Activated naive CD4-positive, alpha-beta T cell treated with anti-CD3 and anti-CD28 coated beads for 36 hours (primary cell): Measurements from ENCODE around the gene GABRB1. TPM values are rescaled to one million over a fixed set of nuclear protein-coding genes. Genes with fewer than 3 reads are reported as not detected.

ENCODE experiments used
- CTCF ChIA-PET: fragments of 350-600 bp; sonication (Branson Sonifier 250); formaldehyde crosslinking; loops from one replicate; lab custom pipeline; 2021; ENCODE audit warnings: antibody characterized with exemption; lab: Charles Lee
- DNase-seq: peaks from one replicate; pipeline ENCODE4 v3.0.0-alpha.2; 2020
- H3K27ac Mint-ChIP-seq: one replicate; pipeline ENCODE4 v1.8.0; 2021; ENCODE audit warnings: mild to moderate bottlenecking, mixed read lengths
- H3K27me3 Mint-ChIP-seq: one replicate; pipeline ENCODE4 v1.8.0; 2021; ENCODE audit warnings: low read depth, mixed read lengths
- H3K36me3 Mint-ChIP-seq: one replicate; pipeline ENCODE4 v1.8.0; 2021; ENCODE audit warnings: low read depth, mixed read lengths
- H3K4me1 Mint-ChIP-seq: one replicate; pipeline ENCODE4 v1.8.0; 2021; ENCODE audit warnings: low read depth, mixed read lengths
- H3K4me3 Mint-ChIP-seq: one replicate; pipeline ENCODE4 v1.8.0; 2021; ENCODE audit warnings: mild to moderate bottlenecking, moderate library complexity, mixed read lengths
- H3K9me3 Mint-ChIP-seq: one replicate; pipeline ENCODE4 v1.8.0; 2021; ENCODE audit warnings: mixed read lengths
- intact Hi-C: fragments of 100-400 bp; cut with micrococcal nuclease; formaldehyde crosslinking; loops from one replicate; pipeline ENCODE4 v1.15.1; 2023
- total RNA-seq, 2 experiments: library from RNA; stranded (reverse); gene quantifications; one replicate each; pipeline ENCODE4 v1.2.3, GENCODE V29; 2021

Gene GABRB1
- total RNA-seq, 2 experiments from 2014 or later: not detected

- Mint-ChIP-seq H3K4me3 (no peak overlapping the region), H3K27me3 (peaks cover 2% of the 10 kb centered on the region), H3K9me3 (no peaks in the 10 kb centered on the region), H3K36me3 (no peaks in the 10 kb centered on the region), H3K4me1 (no peaks in the 10 kb centered on the region), H3K27ac (no peak overlapping the region)
- intact Hi-C loops: no loop called here
- CTCF ChIA-PET: no interaction called here
- DNase-seq: no peak
These were observed 164.3 kb downstream of the GABRB1 start for GRCh38 chr4:47195706-47196105.

GRCh38 chr4:47198791-47199190 lies 167.4 kb downstream of the GABRB1 start:
- CTCF ChIA-PET: no interaction called here
- Mint-ChIP-seq H3K4me3 (no peak overlapping the region), H3K27ac (no peak overlapping the region), H3K4me1 (no peaks in the 10 kb centered on the region), H3K27me3 (peaks cover 5% of the 10 kb centered on the region), H3K36me3 (no peaks in the 10 kb centered on the region), H3K9me3 (no peaks in the 10 kb centered on the region)
- intact Hi-C loops: no loop called here
- no peak for DNase-seq

- Mint-ChIP-seq H3K27me3 (peaks cover 9% of the 10 kb centered on the region), H3K27ac (no peak overlapping the region), H3K36me3 (no peaks in the 10 kb centered on the region), H3K4me1 (no peaks in the 10 kb centered on the region), H3K9me3 (no peaks in the 10 kb centered on the region), H3K4me3 (no peak overlapping the region)
- no peak for DNase-seq
- CTCF ChIA-PET: no interaction called here
- intact Hi-C loops: no loop called here
These were observed 172.2 kb downstream of the GABRB1 start for GRCh38 chr4:47203593-47203992.

- Mint-ChIP-seq H3K4me1 (no peaks in the 10 kb centered on the region), H3K27me3 (peaks cover 9% of the 10 kb centered on the region), H3K9me3 (no peaks in the 10 kb centered on the region), H3K36me3 (no peaks in the 10 kb centered on the region), H3K4me3 (no peak overlapping the region), H3K27ac (no peak overlapping the region)
- CTCF ChIA-PET: no interaction called here
- intact Hi-C loops: no loop called here
- no peak for DNase-seq
These were observed 176.2 kb downstream of the GABRB1 start for GRCh38 chr4:47207555-47207954.

- H3K27me3 Mint-ChIP-seq: no peaks in the 10 kb centered on the region
- no peaks in the 10 kb centered on the region for H3K9me3 Mint-ChIP-seq
- no peak overlapping the region for H3K27ac Mint-ChIP-seq
- H3K36me3 Mint-ChIP-seq: no peaks in the 10 kb centered on the region
- intact Hi-C loops: no loop called here
- CTCF ChIA-PET: no interaction called here
- no peak for DNase-seq
- H3K4me1 Mint-ChIP-seq: no peaks in the 10 kb centered on the region
- H3K4me3 Mint-ChIP-seq: no peak overlapping the region
These were observed 178.5 kb downstream of the GABRB1 start for GRCh38 chr4:47209833-47210232.

GRCh38 chr4:47210828-47211227 lies 179.5 kb downstream of the GABRB1 start:
- Mint-ChIP-seq H3K36me3 (no peaks in the 10 kb centered on the region), H3K4me3 (no peak overlapping the region), H3K27ac (no peak overlapping the region), H3K27me3 (no peaks in the 10 kb centered on the region), H3K4me1 (no peaks in the 10 kb centered on the region), H3K9me3 (no peaks in the 10 kb centered on the region)
- CTCF ChIA-PET: interaction anchor here (1.0 kb wide), 1 partner anchor 88 kb away, joined by 3 read pairs; no protein-coding TSS in a partner anchor
- no peak for DNase-seq
- intact Hi-C loops: no loop called here

GRCh38 chr4:47213106-47213505 lies 181.7 kb downstream of the GABRB1 start:
- intact Hi-C loops: no loop called here
- Mint-ChIP-seq H3K4me1 (no peaks in the 10 kb centered on the region), H3K4me3 (no peak overlapping the region), H3K36me3 (no peaks in the 10 kb centered on the region), H3K9me3 (no peaks in the 10 kb centered on the region), H3K27ac (no peak overlapping the region), H3K27me3 (no peaks in the 10 kb centered on the region)
- CTCF ChIA-PET: no interaction called here
- no peak for DNase-seq

- no peaks in the 10 kb centered on the region for H3K27me3 Mint-ChIP-seq
- no peaks in the 10 kb centered on the region for H3K36me3 Mint-ChIP-seq
- no peaks in the 10 kb centered on the region for H3K4me1 Mint-ChIP-seq
- DNase-seq: no peak
- H3K27ac Mint-ChIP-seq: no peak overlapping the region
- CTCF ChIA-PET: no interaction called here
- intact Hi-C loops: no loop called here
- H3K9me3 Mint-ChIP-seq: no peaks in the 10 kb centered on the region
- no peak overlapping the region for H3K4me3 Mint-ChIP-seq
These were observed 182.2 kb downstream of the GABRB1 start for GRCh38 chr4:47213539-47213938.

- H3K27ac Mint-ChIP-seq: no peak overlapping the region
- intact Hi-C loops: no loop called here
- no peaks in the 10 kb centered on the region for H3K9me3 Mint-ChIP-seq
- no peaks in the 10 kb centered on the region for H3K36me3 Mint-ChIP-seq
- H3K27me3 Mint-ChIP-seq: no peaks in the 10 kb centered on the region
- H3K4me3 Mint-ChIP-seq: no peak overlapping the region
- no peaks in the 10 kb centered on the region for H3K4me1 Mint-ChIP-seq
- CTCF ChIA-PET: no interaction called here
- DNase-seq: no peak
These were observed 182.6 kb downstream of the GABRB1 start for GRCh38 chr4:47213971-47214370.

GRCh38 chr4:47215759-47216158 lies 184.4 kb downstream of the GABRB1 start:
- no peak overlapping the region for H3K4me3 Mint-ChIP-seq
- H3K27ac Mint-ChIP-seq: no peak overlapping the region
- no peaks in the 10 kb centered on the region for H3K27me3 Mint-ChIP-seq
- no peaks in the 10 kb centered on the region for H3K36me3 Mint-ChIP-seq
- DNase-seq: no peak
- H3K4me1 Mint-ChIP-seq: no peaks in the 10 kb centered on the region
- CTCF ChIA-PET: no interaction called here
- intact Hi-C loops: no loop called here
- H3K9me3 Mint-ChIP-seq: no peaks in the 10 kb centered on the region

GRCh38 chr4:47217291-47217690 lies 185.9 kb downstream of the GABRB1 start:
- CTCF ChIA-PET: interaction anchor here (0.6 kb wide), 1 partner anchor 94 kb away, joined by 3 read pairs; no protein-coding TSS in a partner anchor
- H3K4me3 Mint-ChIP-seq: no peak overlapping the region
- no peaks in the 10 kb centered on the region for H3K4me1 Mint-ChIP-seq
- H3K36me3 Mint-ChIP-seq: no peaks in the 10 kb centered on the region
- H3K27ac Mint-ChIP-seq: no peak overlapping the region
- no peaks in the 10 kb centered on the region for H3K9me3 Mint-ChIP-seq
- intact Hi-C loops: no loop called here
- no peak for DNase-seq
- no peaks in the 10 kb centered on the region for H3K27me3 Mint-ChIP-seq

GRCh38 chr4:47217884-47218283 lies 186.5 kb downstream of the GABRB1 start:
- Mint-ChIP-seq H3K9me3 (no peaks in the 10 kb centered on the region), H3K36me3 (no peaks in the 10 kb centered on the region), H3K27ac (no peak overlapping the region), H3K4me1 (no peaks in the 10 kb centered on the region), H3K27me3 (no peaks in the 10 kb centered on the region), H3K4me3 (no peak overlapping the region)
- CTCF ChIA-PET: no interaction called here
- DNase-seq: no peak
- intact Hi-C loops: no loop called here

- H3K4me1 Mint-ChIP-seq: no peaks in the 10 kb centered on the region
- no peak overlapping the region for H3K27ac Mint-ChIP-seq
- intact Hi-C loops: no loop called here
- H3K9me3 Mint-ChIP-seq: no peaks in the 10 kb centered on the region
- CTCF ChIA-PET: interaction anchor here (0.5 kb wide), 1 partner anchor 13 kb away, joined by 6 read pairs; no protein-coding TSS in a partner anchor
- H3K36me3 Mint-ChIP-seq: no peaks in the 10 kb centered on the region
- no peaks in the 10 kb centered on the region for H3K27me3 Mint-ChIP-seq
- DNase-seq: no peak
- no peak overlapping the region for H3K4me3 Mint-ChIP-seq
These were observed 187.3 kb downstream of the GABRB1 start for GRCh38 chr4:47218631-47219030.

- Mint-ChIP-seq H3K4me1 (no peaks in the 10 kb centered on the region), H3K36me3 (no peaks in the 10 kb centered on the region), H3K27ac (no peak overlapping the region), H3K4me3 (no peak overlapping the region), H3K27me3 (no peaks in the 10 kb centered on the region), H3K9me3 (no peaks in the 10 kb centered on the region)
- intact Hi-C loops: no loop called here
- CTCF ChIA-PET: no interaction called here
- DNase-seq: no peak
These were observed 188.2 kb downstream of the GABRB1 start for GRCh38 chr4:47219586-47219985.
